WTC11 (cell line): ENCODE results near the gene ARHGEF39. TPM values are rescaled to one million over a fixed set of nuclear protein-coding genes. Genes with fewer than 3 reads are reported as not detected.
A peak's percentile ranks its signal among the peaks of the same experiment; 100 is the strongest.

Experiments
- AFF4 ChIP-seq: sonication (generic); formaldehyde crosslinking; IDR thresholded peaks from 2 replicates; pipeline ENCODE4 v1.8.1; 2023; ENCODE audit warnings: mild to moderate bottlenecking, missing genetic modification reagents, borderline replicate concordance
- ATF1 ChIP-seq: sonication (generic); formaldehyde crosslinking; IDR thresholded peaks from 2 replicates; pipeline ENCODE4 v1.8.1; 2023; ENCODE audit warnings: mild to moderate bottlenecking, moderate library complexity, missing genetic modification reagents
- CREB1 ChIP-seq: sonication (generic); formaldehyde crosslinking; IDR thresholded peaks from 2 replicates; pipeline ENCODE4 v1.8.0; 2023; ENCODE audit warnings: mild to moderate bottlenecking, missing genetic modification reagents
- CREM ChIP-seq: sonication (generic); formaldehyde crosslinking; IDR thresholded peaks from 2 replicates; pipeline ENCODE4 v1.8.1; 2022; ENCODE audit warnings: mild to moderate bottlenecking, missing genetic modification reagents, moderate library complexity
- E2F1 ChIP-seq: sonication (generic); formaldehyde crosslinking; IDR thresholded peaks from 2 replicates; pipeline ENCODE4 v1.8.0; 2022; ENCODE audit warnings: mild to moderate bottlenecking, missing genetic modification reagents
- E2F5 ChIP-seq: sonication (generic); formaldehyde crosslinking; IDR thresholded peaks from 2 replicates; pipeline ENCODE4 v1.8.1; 2022; ENCODE audit warnings: mild to moderate bottlenecking, moderate library complexity, missing genetic modification reagents
- ELF4 ChIP-seq: sonication (generic); formaldehyde crosslinking; IDR thresholded peaks from 2 replicates; pipeline ENCODE4 v1.8.1; 2022; ENCODE audit warnings: low read depth, mild to moderate bottlenecking, moderate library complexity, missing genetic modification reagents
- ETV6 ChIP-seq: sonication (generic); formaldehyde crosslinking; IDR thresholded peaks from 2 replicates; pipeline ENCODE4 v1.8.1; 2022; ENCODE audit warnings: mild to moderate bottlenecking, missing genetic modification reagents
- FOXP1 ChIP-seq: sonication (generic); formaldehyde crosslinking; IDR thresholded peaks from 2 replicates; pipeline ENCODE4 v1.8.0; 2022; ENCODE audit warnings: missing genetic modification reagents, mild to moderate bottlenecking, moderate library complexity, borderline replicate concordance
- FOXP4 ChIP-seq: sonication (generic); formaldehyde crosslinking; IDR thresholded peaks from 2 replicates; pipeline ENCODE4 v1.8.0; 2022; ENCODE audit warnings: mild to moderate bottlenecking, missing genetic modification reagents
- GABPB1 ChIP-seq: sonication (generic); formaldehyde crosslinking; IDR thresholded peaks from 2 replicates; pipeline ENCODE4 v1.8.1; 2023; ENCODE audit warnings: mild to moderate bottlenecking, missing genetic modification reagents
- HMGXB4 ChIP-seq: sonication (generic); formaldehyde crosslinking; IDR thresholded peaks from 2 replicates; pipeline ENCODE4 v1.8.1; 2023; ENCODE audit warnings: mild to moderate bottlenecking, moderate library complexity, missing genetic modification reagents
- IRF1 ChIP-seq: sonication (generic); formaldehyde crosslinking; IDR thresholded peaks from 2 replicates; pipeline ENCODE4 v1.8.0; 2023; ENCODE audit warnings: missing genetic modification reagents
- JUN ChIP-seq: sonication (generic); formaldehyde crosslinking; IDR thresholded peaks from 2 replicates; pipeline ENCODE4 v1.8.0; 2023; ENCODE audit warnings: mild to moderate bottlenecking, missing genetic modification reagents
- NFE2L1 ChIP-seq: sonication (generic); formaldehyde crosslinking; IDR thresholded peaks from 2 replicates; pipeline ENCODE4 v1.8.1; 2023; ENCODE audit warnings: missing genetic modification reagents
- SMAD3 ChIP-seq: sonication (generic); formaldehyde crosslinking; IDR thresholded peaks from 2 replicates; pipeline ENCODE4 v1.8.0; 2022; ENCODE audit warnings: missing genetic modification reagents, mild to moderate bottlenecking, borderline replicate concordance
- SP1 ChIP-seq: sonication (generic); formaldehyde crosslinking; conservative IDR thresholded peaks from 2 replicates; pipeline ENCODE4 v1.8.1; 2022; ENCODE audit warnings: missing genetic modification reagents
- STAT6 ChIP-seq: sonication (generic); formaldehyde crosslinking; conservative IDR thresholded peaks from 2 replicates; pipeline ENCODE4 v1.8.1; 2023; ENCODE audit warnings: mild to moderate bottlenecking, low read depth, missing genetic modification reagents, moderate library complexity
- TEAD1 ChIP-seq: sonication (generic); formaldehyde crosslinking; IDR thresholded peaks from 2 replicates; pipeline ENCODE4 v1.8.0; 2022; ENCODE audit warnings: mild to moderate bottlenecking, missing genetic modification reagents
- USF1 ChIP-seq: sonication (generic); formaldehyde crosslinking; IDR thresholded peaks from 2 replicates; pipeline ENCODE4 v1.8.0; 2022; ENCODE audit warnings: mild to moderate bottlenecking, missing genetic modification reagents
- ZBTB43 ChIP-seq: sonication (generic); formaldehyde crosslinking; IDR thresholded peaks from 2 replicates; pipeline ENCODE4 v1.8.1; 2023; ENCODE audit warnings: mild to moderate bottlenecking, missing genetic modification reagents
- ZNF121 ChIP-seq: sonication (generic); formaldehyde crosslinking; IDR thresholded peaks from 2 replicates; pipeline ENCODE4 v1.8.0; 2023; ENCODE audit warnings: missing genetic modification reagents
- ZNF416 ChIP-seq: fragments of 250-450 bp; sonication (Bioruptor Pico); IDR thresholded peaks from 2 replicates; pipeline ENCODE4 v1.9.0; 2021; ENCODE audit warnings: mild to moderate bottlenecking, inconsistent platforms
- ZNF423 ChIP-seq: fragments of 250-450 bp; sonication (Bioruptor Pico); IDR thresholded peaks from 2 replicates; pipeline ENCODE4 v2.1.2; 2022; ENCODE audit warnings: mild to moderate bottlenecking, moderate library complexity
- total RNA-seq: library from RNA; stranded (reverse); gene quantifications from 3 replicates; pipeline ENCODE4 v1.2.3, GENCODE V29; 2021

ARHGEF39 gene
- total RNA-seq, 1 experiment from 2014 or later = 23.8 TPM

- TF ChIP-seq FOXP4 (peak; percentile 95), ZNF423 (no peak), CREM (peak; percentile 87), ELF4 (no peak), E2F5 (CRISPR knock-in tag) (peak; percentile 92), ETV6 (CRISPR knock-in tag) (peak; percentile 99), HMGXB4 (CRISPR knock-in tag) (peak; percentile 74; the same call in 1 of the 2 replicates), TEAD1 (CRISPR knock-in tag) (peak; percentile 94), STAT6 (CRISPR knock-in tag) (no peak), FOXP1 (CRISPR knock-in tag) (peak; percentile 86; the same call in 1 of the 2 replicates), ATF1 (CRISPR knock-in tag) (peak; percentile 94), CREB1 (CRISPR knock-in tag) (peak; percentile 88), AFF4 (CRISPR knock-in tag) (0 out of 2 replicates have a peak, but pooled peaks have one; percentile 65), ZNF121 (CRISPR knock-in tag) (0 out of 2 replicates have a peak, but pooled peaks have one; percentile 25), SP1 (peak; percentile 86), ZBTB43 (no peak), SMAD3 (no peak; the same call in 1 of the 2 replicates), ZNF416 (no peak), IRF1 (peak; percentile 89), USF1 (CRISPR knock-in tag) (peak; percentile 82), NFE2L1 (CRISPR knock-in tag) (peak; percentile 86; the same call in 1 of the 2 replicates), GABPB1 (CRISPR knock-in tag) (peak; percentile 91), E2F1 (CRISPR knock-in tag) (peak; percentile 93), JUN (0 out of 2 replicates have a peak, but pooled peaks have one; percentile 30)
Observed at GRCh38 chr9:35657546-35658136, 7.4 kb downstream of the ARHGEF39 start, which contains the start of gene RMRP (continued).
